ENCODE measurements around the gene FLAD1. TPM values are rescaled to one million over a fixed set of nuclear protein-coding genes. Genes with fewer than 3 reads are reported as not detected.

The FLAD1 gene
- total and polyA plus RNA-seq, 2 of the 4 experiments (the other 2 are of a cell fraction), result 26.3 to 37.3 TPM

DNA sequence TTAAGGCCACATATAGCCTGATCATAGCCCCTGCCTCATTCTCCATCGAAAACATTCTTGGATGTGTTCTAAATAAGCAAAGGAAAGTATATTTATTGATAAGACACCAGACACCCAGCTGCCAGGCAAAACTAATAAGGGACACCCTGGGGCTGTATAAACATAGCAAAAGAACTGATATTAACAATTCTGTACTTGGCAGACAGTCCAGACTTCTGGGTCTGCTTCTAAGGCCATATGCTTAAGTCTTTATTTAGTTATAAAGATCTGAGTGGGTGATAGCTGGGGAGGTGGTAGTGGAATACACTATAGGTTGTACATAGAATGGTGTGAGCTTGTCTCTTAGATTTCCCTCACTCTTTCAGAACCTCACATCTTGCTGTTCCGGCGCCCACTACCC is 4.8 kb upstream of the FLAD1 start:
- dilution Hi-C loops (cut with HindIII; ENCODE audit: low sequenced_read_pairs, unreplicated experiment), result no loop called here
- H2BK5ac ChIP-seq (ENCODE audit: low read depth, low read length, poor library complexity, severe bottlenecking), result no peak overlapping the region
- no peak for TF ChIP-seq MAZ (IDR thresholded peaks at IDR 0.05; ENCODE audit: borderline replicate concordance, low read depth, low read length)
- no peak for TF ChIP-seq BHLHE40 (IDR thresholded peaks at IDR 0.05; ENCODE audit: low read depth, low read length)
- no peak for TF ChIP-seq MAFK (IDR thresholded peaks at IDR 0.05; ENCODE audit: low read depth, low read length)
- no peak for TF ChIP-seq SMC3 (IDR thresholded peaks at IDR 0.05; ENCODE audit: low read depth, low read length)

More for the DNA sequence above, 4.8 kb upstream of the FLAD1 start:
- no CpG with 5 or more reads among the region's 3 CpGs for WGBS, 2 experiments (ENCODE audit: extremely low coverage in 2 of 2, insufficient read length in 1 of 2)
- H4K91ac ChIP-seq (ENCODE audit: insufficient read depth, low read depth, low read length), result no peak overlapping the region
- intact Hi-C loops (cut with micrococcal nuclease) (loop anchor here (10.0 kb wide), 1 partner anchor 196 kb away; the partner anchor contains the start of genes KRTCAP2 and TRIM46), in situ Hi-C loops (cut with MboI; ENCODE audit: low sequenced_read_pairs) (no loop called here)
- no peak overlapping the region for H2AK9ac ChIP-seq (replicated peaks; ENCODE audit: low read depth, low read length, poor library complexity)
- BruUV-seq (replicated peaks), result no TSS peak
- H3K27me3 ChIP-seq (ENCODE audit: control insufficient read depth, insufficient read depth, low read length), result no peaks in the 10 kb centered on the region
- H3K4me1 ChIP-seq (ENCODE audit: control insufficient read depth, insufficient read depth, low read length), result no peaks in the 10 kb centered on the region; the same call in 1 of the 2 replicates
- no peaks in the 10 kb centered on the region for H3K9me1 ChIP-seq (ENCODE audit: insufficient read depth, low read length)
- no peak overlapping the region for H4K5ac ChIP-seq (ENCODE audit: low read depth, low read length)
- no peak overlapping the region for H3K56ac ChIP-seq (ENCODE audit: extremely low read depth, insufficient read depth, low read length)
- H2AK5ac ChIP-seq (ENCODE audit: low read depth, low read length), result no peak overlapping the region
- ChIA-PET POLR2A (ENCODE audit: unreplicated experiment) (no interaction called here), CTCF (no interaction called here)
- H4K8ac ChIP-seq (ENCODE audit: low read depth in 2 of 2, low read length in 2 of 2), result no peak overlapping the region
- H3K18ac ChIP-seq (ENCODE audit: low read depth, low read length), result no peak overlapping the region
- no peak for DNase-seq
- H3K14ac ChIP-seq (replicated peaks; ENCODE audit: low read depth, low read length), result no peak overlapping the region
- H3K27ac ChIP-seq (ENCODE audit: insufficient read depth, low read length), result no peak overlapping the region
- H3K4me3 ChIP-seq (ENCODE audit: insufficient read depth, low read depth, low read length), result no peak overlapping the region
- no peaks in the 10 kb centered on the region for H3K9me3 ChIP-seq (ENCODE audit: control insufficient read depth, insufficient read depth, low read length)
- ATAC-seq (ENCODE audit: low read depth), result no peak
- H2AFZ ChIP-seq (replicated peaks; ENCODE audit: low read length, poor library complexity), result no peak overlapping the region
- peaks cover 1 to 35% of the 10 kb centered on the region in 2 experiments; a peak in 3 of 4 replicates for H3K79me1 ChIP-seq (ENCODE audit: low read depth in 1 of 2, low read length in 2 of 2)
- no peak overlapping the region for H2BK15ac ChIP-seq (ENCODE audit: low read depth, low read length)
- no peak overlapping the region for H3K9ac ChIP-seq (ENCODE audit: low read depth, low read length)
- H3K23ac ChIP-seq (ENCODE audit: low read depth, low read length), result no peak overlapping the region
- no peak overlapping the region for H3K4me2 ChIP-seq (ENCODE audit: low read depth, low read length)
- H3K4ac ChIP-seq (ENCODE audit: low read depth, low read length), result no peak overlapping the region
- no peaks in the 10 kb centered on the region for H4K20me1 ChIP-seq (ENCODE audit: insufficient read depth, low read length)
- H2BK20ac ChIP-seq (ENCODE audit: low read depth, low read length), result no peak overlapping the region
- H3K36me3 ChIP-seq (ENCODE audit: control insufficient read depth, insufficient read depth, low read length), result no peaks in the 10 kb centered on the region
- H2BK120ac ChIP-seq (ENCODE audit: low read depth, low read length), result no peak overlapping the region
